ENCODE data around the gene TMEM14C.
A peak's percentile ranks its signal among the peaks of the same experiment; 100 is the strongest.

The TMEM14C gene

GRCh38 chr6:10722820-10723566, at the start of gene TMEM14C:
TMEM14C (plus strand) TSS chr6:10723070; CDS start chr6:10724614, 1,544 bp downstream.
- DNase-seq (ENCODE audit: low spot score): peak; percentile 97

- no peak for DNase-seq (ENCODE audit: low spot score)
Measured at GRCh38 chr6:10676403-10676802, 46.5 kb upstream of the TMEM14C start.

- no peak for DNase-seq (ENCODE audit: low spot score)
Measured at GRCh38 chr6:10678456-10678855, 44.4 kb upstream of the TMEM14C start.

- no peak for DNase-seq (ENCODE audit: low spot score)
Measured at GRCh38 chr6:10681795-10682194, 41.1 kb upstream of the TMEM14C start.

- no peak for DNase-seq (ENCODE audit: low spot score)
Measured at GRCh38 chr6:10682355-10682988, 40.4 kb upstream of the TMEM14C start.

GRCh38 chr6:10684618-10685017, 38.3 kb upstream of the TMEM14C start:
- no peak for DNase-seq (ENCODE audit: low spot score)

- DNase-seq (ENCODE audit: low spot score): no peak
Measured at GRCh38 chr6:10685092-10685915, 37.6 kb upstream of the TMEM14C start.

GRCh38 chr6:10686901-10687300, 36.0 kb upstream of the TMEM14C start:
- no peak for DNase-seq (ENCODE audit: low spot score)

GRCh38 chr6:10687582-10687981, 35.3 kb upstream of the TMEM14C start:
- no peak for DNase-seq (ENCODE audit: low spot score)

GRCh38 chr6:10690651-10691445, 32.0 kb upstream of the TMEM14C start:
- no peak for DNase-seq (ENCODE audit: low spot score)

GRCh38 chr6:10692965-10693538, 29.8 kb upstream of the TMEM14C start:
- no peak for DNase-seq (ENCODE audit: low spot score)

- DNase-seq (ENCODE audit: low spot score): peak; percentile 93
Measured at GRCh38 chr6:10694302-10695085, 28.4 kb upstream of the TMEM14C start, which contains the start of the genes C6orf52 and PAK1IP1. C6orf52 (minus strand) TSS chr6:10694616; CDS start chr6:10687550, 7,066 bp downstream. PAK1IP1 (plus strand) TSS chr6:10694972; CDS start chr6:10694986, 14 bp downstream.

GRCh38 chr6:10695086-10695657, 27.7 kb upstream of the TMEM14C start:
- no peak for DNase-seq (ENCODE audit: low spot score)

- DNase-seq (ENCODE audit: low spot score): no peak
Measured at GRCh38 chr6:10696655-10697054, 26.2 kb upstream of the TMEM14C start.

GRCh38 chr6:10713962-10714361, 8.9 kb upstream of the TMEM14C start:
- no peak for DNase-seq (ENCODE audit: low spot score)

GRCh38 chr6:10719296-10719963, 3.4 kb upstream of the TMEM14C start:
- DNase-seq (ENCODE audit: low spot score): no peak

GRCh38 chr6:10719964-10720264, 3.0 kb upstream of the TMEM14C start:
- no peak for DNase-seq (ENCODE audit: low spot score)

- peak; percentile 42 for DNase-seq (ENCODE audit: low spot score)
Measured at GRCh38 chr6:10720265-10720959, 2.5 kb upstream of the TMEM14C start.
